Heart left ventricle (tissue), 13 donors: Measurements from ENCODE around the gene NEK10.

Experiments
- CTCF ChIP-seq, 12 donors: fragments of 200-600 bp; sonication (generic) in 4 of 12; IDR thresholded peaks; one replicate each; pipeline versions ENCODE4 v1.5.0 to v1.8.0; 2018 to 2022; ENCODE audit warnings: antibody characterized with exemption in 12 of 12, mild to moderate bottlenecking in 5 of 12
- POLR2A ChIP-seq, 2 donors: fragments of 450-650 bp; IDR thresholded peaks; one replicate each; pipeline ENCODE4 v1.6.1; 2017; ENCODE audit warnings: antibody characterized with exemption in 2 of 2, mild to moderate bottlenecking in 2 of 2, moderate library complexity in 2 of 2
- donor health status: ischemic (EF 13 %, LVEDD 7.1; RV severe dilation, severe dysfunction).
- donor health status: DM: no; HTN: yes; CAD: no.
- donor health status: DM: no; HTN: no; CAD: no.
- donor health status: ischemic (EF 25% LVEDD 6.9; RV normal size, moderate dysfunction).
- donor health status: ischemic (EF 25% LVEDD 5.7; RV mildly dilated, moderate dysfunction).
- donor health status: ischemic (EF 35%, LVEDD 5.7; RV mildly dilated, moderate dysfunction).
- donor health status: nonischemic (EF 11% LVEDD 7.7; RV severe dilation, severe dysfunction).
- donor health status: DM: yes; HTN: yes; CAD: no.
- donor health status: PGD.
- donor health status: ischemic (EF 29% LVEDD 5.4; RV normal size, mild dysfunction).
- donor health status: nonischemic (EF 23%, LVEDD 6.1; RV moderate dilation, normal function).

- no peak for TF ChIP-seq CTCF (IDR thresholded peaks at IDR 0.05)
- no peak for TF ChIP-seq POLR2A (IDR thresholded peaks at IDR 0.05)
These were observed 203.9 kb downstream of the NEK10 start for GRCh38 chr3:27165321-27165721.
